Spinal cord (tissue), 10 donors: ENCODE results near the gene LMNB1. TPM values are rescaled to one million over a fixed set of nuclear protein-coding genes. Genes with fewer than 3 reads are reported as not detected.
"Not testable (repeated sequence)": the region's sequence is repeated elsewhere in the genome, so short reads cannot be mapped to it uniquely, and the experiment has no call there.

Experiments used
- DNase-seq, 6 donors: peaks; one replicate each; pipeline versions ENCODE4 v3.0.0 to v3.0.0-alpha.2; 2013 to 2015; ENCODE audit warnings: low spot score in 6 of 6, low read depth in 4 of 6
- H3K27ac ChIP-seq: one replicate; pipeline ENCODE4 v1.5.1; 2013; ENCODE audit warnings: low read depth, low read length, control low read depth
- H3K27me3 ChIP-seq: one replicate; pipeline ENCODE4 v1.6.1; 2013; ENCODE audit warnings: low read length; ENCODE audit not compliant: control insufficient read depth, insufficient read depth
- H3K36me3 ChIP-seq: one replicate; pipeline ENCODE4 v1.6.1; 2013; ENCODE audit warnings: low read length; ENCODE audit not compliant: control insufficient read depth, insufficient read depth
- H3K4me1 ChIP-seq: one replicate; pipeline ENCODE4 v1.6.1; 2013; ENCODE audit warnings: low read length; ENCODE audit not compliant: control insufficient read depth, insufficient read depth
- H3K4me3 ChIP-seq: one replicate; pipeline ENCODE4 v1.5.1; 2013; ENCODE audit warnings: low read depth, low read length, control low read depth
- H3K9me3 ChIP-seq: one replicate; pipeline ENCODE4 v1.6.1; 2013; ENCODE audit warnings: low read length; ENCODE audit not compliant: control insufficient read depth, insufficient read depth
- WGBS: methylation state at CpG from one replicate; pipeline ENCODE4 v1.1.5; 2013; ENCODE audit warnings: missing lambda C conversion rate; ENCODE audit not compliant: insufficient coverage; 5-methylcytosine and 5-hydroxymethylcytosine counted together
- polyA plus RNA-seq, 2 donors: library from polyadenylated mRNA; unstranded; fragments of 120-200 nt; gene quantifications; one replicate each; pipeline ENCODE4 v1.2.1, GENCODE V29; 2013; ENCODE audit not compliant: insufficient read length in 2 of 2
- total RNA-seq, 2 donors: library from RNA; depleted of rRNA in 1 of 2; stranded (reverse); fragments of 120-200 nt in 1 of 2; fragments of >200 nt in 1 of 2; gene quantifications; one replicate each; pipeline versions ENCODE4 v1.2.3 to v1.2.4, GENCODE V29; 2013 to 2014
- donor health status: healthy.

LMNB1 gene
- total and polyA plus RNA-seq, 4 donors, result 38.6 to 63.6 (median 46.9) TPM

DNA sequence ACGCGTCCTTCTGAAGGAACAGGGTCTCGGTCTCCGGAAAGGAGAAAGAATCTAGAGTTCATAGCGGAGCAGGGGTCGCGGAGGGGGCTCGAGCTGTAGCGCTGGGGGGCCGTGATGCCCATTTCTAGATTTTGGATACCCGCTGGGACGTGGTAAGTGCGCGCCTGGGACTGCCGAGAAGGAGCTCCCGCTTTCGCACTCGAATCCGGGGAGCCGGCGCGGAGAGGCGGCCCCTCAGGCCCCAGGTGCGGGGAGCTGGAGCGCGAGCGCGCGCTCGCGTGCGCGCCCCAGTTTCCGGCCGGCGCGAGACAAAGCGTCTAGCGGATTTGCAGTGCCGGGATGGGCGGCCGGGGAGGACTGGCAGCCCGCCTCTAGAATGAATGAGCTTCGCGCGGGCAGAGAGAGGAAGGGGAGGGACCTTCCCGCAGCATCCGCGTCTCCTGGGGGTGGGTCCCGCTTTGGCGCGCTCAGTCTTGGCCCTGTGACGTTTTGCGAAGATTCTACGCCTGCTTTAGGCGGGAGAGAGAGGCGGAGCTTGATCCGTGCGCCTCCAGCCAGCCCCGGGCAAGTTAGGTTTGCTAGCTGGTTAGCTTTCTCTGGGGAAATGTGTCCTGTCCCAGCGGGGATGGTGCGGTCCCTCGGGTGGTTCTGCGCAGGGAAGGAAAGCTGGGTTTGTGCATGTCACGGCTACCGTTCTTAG lies 1.2 kb downstream of the LMNB1 start:
- H3K27ac ChIP-seq, result peak overlapping the region; percentile 98
- under 1% methylated on average over 66 of the region's 66 CpGs for WGBS
- H3K27me3 ChIP-seq, result no peaks in the 10 kb centered on the region

DNA sequence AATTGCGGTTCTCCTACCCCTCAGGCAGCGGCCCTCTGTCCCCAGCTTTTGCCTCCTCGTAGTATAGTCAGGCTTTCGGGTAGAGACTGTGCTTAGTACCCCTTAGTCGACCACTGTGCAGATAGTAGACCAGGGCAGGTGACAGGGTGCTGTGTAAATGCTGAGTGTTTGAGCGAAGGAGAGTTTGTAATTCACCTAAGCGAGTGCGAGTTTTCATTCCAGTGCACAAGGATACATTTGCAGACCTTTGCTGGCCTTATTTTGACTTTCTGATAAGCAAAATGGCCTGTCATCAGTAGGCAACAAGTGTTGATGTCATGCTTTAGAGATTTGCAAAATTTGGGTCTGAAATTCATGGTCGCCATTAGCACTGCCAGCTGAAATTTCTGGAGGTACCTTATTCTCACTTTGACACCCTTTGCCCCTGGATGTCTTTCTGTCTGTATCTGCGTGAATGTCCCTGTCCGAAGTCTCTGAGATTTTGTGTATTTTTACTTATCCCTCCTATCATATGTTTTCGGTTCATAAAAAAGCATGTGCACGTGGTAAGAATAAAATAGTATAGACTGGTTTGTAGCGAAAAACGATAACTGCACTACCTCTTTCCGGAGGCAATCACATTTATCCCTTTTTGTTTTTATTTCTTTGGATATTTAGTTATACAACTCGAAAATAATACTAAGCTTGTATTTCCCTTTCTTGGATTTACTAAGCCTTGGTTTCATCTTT lies 1.9 kb downstream of the LMNB1 start:
- H3K4me1 ChIP-seq, result peaks cover 12% of the 10 kb centered on the region
- no peaks in the 10 kb centered on the region for H3K36me3 ChIP-seq
- peak overlapping the region; percentile 98 for H3K4me3 ChIP-seq
- H3K27ac ChIP-seq, result peak overlapping the region; percentile 98
- H3K27me3 ChIP-seq, result no peaks in the 10 kb centered on the region
- WGBS, result 0% methylated on average over 9 of the region's 17 CpGs
- H3K9me3 ChIP-seq, result no peaks in the 10 kb centered on the region
- no peak for DNase-seq

More for the DNA sequence above, 1.2 kb downstream of the LMNB1 start:
- H3K36me3 ChIP-seq, result no peaks in the 10 kb centered on the region
- no peaks in the 10 kb centered on the region for H3K9me3 ChIP-seq
- H3K4me1 ChIP-seq, result peaks cover 12% of the 10 kb centered on the region
- peak overlapping the region; percentile 98 for H3K4me3 ChIP-seq
- peak; percentile 78 to 98 (median 85) for DNase-seq

DNA sequence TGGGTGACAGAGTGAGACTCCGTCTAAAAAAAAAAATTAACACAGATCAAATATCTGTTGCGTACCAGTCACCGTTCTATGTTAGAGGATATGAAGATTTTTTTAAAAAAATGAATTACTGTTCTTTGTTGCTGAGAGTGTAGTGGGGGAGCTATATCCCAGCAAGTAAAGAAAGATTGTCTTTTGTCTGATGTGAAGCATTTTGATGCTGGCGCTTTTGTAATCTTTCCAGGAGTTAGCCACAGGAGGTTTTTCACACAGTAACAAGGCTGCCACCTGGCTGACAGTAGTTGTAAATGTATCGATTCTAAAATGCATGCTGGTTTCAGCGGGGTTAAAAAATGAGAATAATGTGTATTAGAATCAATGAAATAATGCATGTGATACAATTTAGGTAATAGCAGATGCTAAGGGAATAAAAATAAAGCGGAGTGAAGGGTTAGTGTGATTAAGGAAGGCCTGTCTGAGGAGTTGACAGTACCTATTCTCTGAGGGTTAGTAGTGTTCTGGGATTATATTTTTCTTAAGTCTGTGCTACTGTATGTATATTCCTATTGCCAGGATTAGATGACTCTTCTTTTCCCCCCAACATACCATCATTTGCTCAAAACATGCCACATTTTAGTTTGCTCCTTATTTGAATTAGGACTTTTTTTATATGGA lies 3.4 kb downstream of the LMNB1 start:
- peak overlapping the region; percentile 14 for H3K4me3 ChIP-seq
- 29% methylated on average over 4 of the region's 7 CpGs for WGBS
- DNase-seq, result peak; percentile 35 to 93 (median 45)
- no peaks in the 10 kb centered on the region for H3K36me3 ChIP-seq
- no peaks in the 10 kb centered on the region for H3K9me3 ChIP-seq
- H3K4me1 ChIP-seq, result peaks cover 12% of the 10 kb centered on the region
- no peak overlapping the region for H3K27ac ChIP-seq
- H3K27me3 ChIP-seq, result no peaks in the 10 kb centered on the region

- H3K4me1 ChIP-seq, H3K27ac ChIP-seq, H3K36me3 ChIP-seq, DNase-seq, H3K9me3 ChIP-seq, H3K27me3 ChIP-seq, H3K4me3 ChIP-seq: not testable (repeated sequence)
- 96% methylated on average over 4 of the region's 7 CpGs for WGBS
Measured at GRCh38 chr5:126788409-126788808, 11.5 kb downstream of the LMNB1 start.

DNA sequence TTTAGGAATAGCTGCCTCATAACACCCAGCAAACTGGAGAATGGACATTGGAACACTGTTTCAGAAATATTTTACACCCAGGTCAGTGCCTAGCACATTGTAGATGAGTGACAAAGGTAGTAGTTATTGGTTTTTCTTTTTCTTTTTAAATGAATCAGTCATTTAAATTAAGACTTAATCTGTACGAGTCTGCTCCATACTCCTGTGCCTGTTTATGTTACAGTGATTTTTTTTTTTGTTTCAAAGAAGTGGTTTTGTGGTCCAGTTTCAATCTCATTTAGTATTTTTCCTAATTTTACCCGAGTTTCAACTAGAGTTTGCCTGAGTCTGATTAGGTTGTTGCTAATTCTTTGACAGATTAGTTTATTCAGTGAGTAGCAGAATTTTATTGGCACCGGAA lies 16.2 kb downstream of the LMNB1 start:
- H3K27me3 ChIP-seq, result no peaks in the 10 kb centered on the region
- H3K4me3 ChIP-seq, result no peak overlapping the region
- no peak overlapping the region for H3K27ac ChIP-seq
- DNase-seq, result no peak
- H3K9me3 ChIP-seq, result no peaks in the 10 kb centered on the region
- peaks cover 5% of the 10 kb centered on the region for H3K4me1 ChIP-seq
- WGBS, result no CpG with 5 or more reads among the region's 3 CpGs
- H3K36me3 ChIP-seq, result no peaks in the 10 kb centered on the region

- H3K4me3 ChIP-seq, result not testable (repeated sequence)
Measured at GRCh38 chr5:126793648-126794047, 16.7 kb downstream of the LMNB1 start.

GRCh38 chr5:126794157-126794828 lies 17.4 kb downstream of the LMNB1 start:
- Histone ChIP-seq H3K4me3 (no peak overlapping the region), H3K4me1 (peaks cover 5% of the 10 kb centered on the region), H3K36me3 (no peaks in the 10 kb centered on the region), H3K27ac (no peak overlapping the region), H3K9me3 (no peaks in the 10 kb centered on the region), H3K27me3 (no peaks in the 10 kb centered on the region)
- DNase-seq, result peak in 1 of 6 donors; percentile 54
- 60% methylated on average over 5 of the region's 6 CpGs for WGBS

More at GRCh38 chr5:126793648-126794047, 16.7 kb downstream of the LMNB1 start:
- not testable (repeated sequence) for H3K4me1 ChIP-seq, H3K9me3 ChIP-seq, H3K27ac ChIP-seq, DNase-seq, H3K36me3 ChIP-seq, H3K27me3 ChIP-seq
- 95% methylated on average over 6 of the region's 9 CpGs for WGBS

DNA sequence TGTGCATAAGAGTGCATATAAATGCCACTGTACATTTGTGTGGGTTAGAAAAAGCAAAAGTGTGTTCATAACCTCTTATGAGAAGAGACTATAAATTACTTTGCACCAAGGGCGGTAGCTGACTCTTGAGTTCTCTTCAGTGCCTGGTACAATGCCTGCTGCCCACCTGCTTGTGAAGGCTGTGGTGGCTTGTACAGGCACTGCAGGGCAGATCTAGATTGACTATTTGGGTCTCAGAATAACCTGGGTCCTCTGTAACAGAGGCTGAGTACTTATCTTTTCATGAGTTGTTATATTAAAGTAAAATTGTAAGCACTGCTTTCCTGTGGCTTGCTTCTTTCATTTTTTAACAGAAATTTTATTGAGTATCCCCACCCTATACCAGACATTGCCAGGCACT lies 22.8 kb downstream of the LMNB1 start:
- Histone ChIP-seq H3K4me1 (peaks cover 5% of the 10 kb centered on the region), H3K36me3 (no peaks in the 10 kb centered on the region), H3K9me3 (no peaks in the 10 kb centered on the region), H3K27ac (no peak overlapping the region), H3K27me3 (no peaks in the 10 kb centered on the region), H3K4me3 (no peak overlapping the region)
- no peak for DNase-seq
- 100% methylated on average over 1 of the region's 1 CpG for WGBS

DNA sequence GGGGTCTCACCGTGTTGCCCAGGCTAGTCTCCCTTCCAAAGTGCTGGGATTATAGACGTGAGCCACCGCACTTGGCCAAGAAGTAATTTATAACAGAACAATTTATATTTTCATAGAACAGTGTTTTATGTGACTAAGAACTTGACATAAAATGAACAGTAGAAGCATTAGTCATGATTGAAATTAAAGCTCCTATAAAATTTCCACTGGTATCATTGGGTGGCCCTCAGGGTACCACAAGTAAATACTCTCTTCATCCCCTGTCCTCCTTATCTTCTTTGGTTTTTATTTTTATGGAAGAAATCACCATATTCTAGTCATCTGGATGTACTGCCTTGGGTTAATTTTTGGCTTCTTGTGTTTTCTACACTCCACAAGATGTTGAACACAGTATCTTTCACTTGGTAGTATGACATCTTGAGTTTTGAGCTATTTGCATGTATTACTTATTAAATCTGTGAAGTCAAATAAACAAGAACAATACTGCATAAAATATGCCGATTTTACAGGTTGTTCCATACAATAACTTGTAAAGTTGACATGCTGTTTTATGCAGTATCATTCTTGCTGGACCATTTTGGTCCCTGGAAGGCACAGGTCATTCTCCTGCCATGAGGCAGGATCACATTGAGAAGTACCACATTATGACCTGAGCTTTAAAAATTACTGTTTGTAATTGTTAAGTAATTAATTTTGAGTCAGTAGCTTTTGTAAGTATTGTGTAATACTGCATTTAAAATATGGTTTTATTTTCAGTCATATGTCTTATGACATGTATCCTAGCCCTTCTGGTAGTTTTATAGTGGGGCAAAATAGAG lies 24.4 kb downstream of the LMNB1 start:
- no peaks in the 10 kb centered on the region for H3K4me1 ChIP-seq
- H3K27ac ChIP-seq, result no peak overlapping the region
- DNase-seq, result no peak
- H3K4me3 ChIP-seq, result no peak overlapping the region
- H3K36me3 ChIP-seq, result peaks cover 7% of the 10 kb centered on the region
- H3K27me3 ChIP-seq, result no peaks in the 10 kb centered on the region
- no CpG with 5 or more reads among the region's 4 CpGs for WGBS
- no peaks in the 10 kb centered on the region for H3K9me3 ChIP-seq
